OCI-LY1 (cell line): Measurements from ENCODE around the gene GUCA1A.
"Not testable (repeated sequence)": the region's sequence is repeated elsewhere in the genome, so short reads cannot be mapped to it uniquely, and the experiment has no call there.

ENCODE experiments used
- CTCF ChIP-seq: fragments of 200-600 bp; sonication (generic), shearing (Covaris generic); IDR thresholded peaks from 2 replicates; pipeline ENCODE4 v1.5.1; 2017; ENCODE audit warnings: mild to moderate bottlenecking, antibody characterized with exemption, low read length, moderate library complexity, mixed read lengths
- EZH2 ChIP-seq: fragments of 200-600 bp; sonication (generic), shearing (Covaris generic); IDR thresholded peaks from 2 replicates; pipeline ENCODE4 v1.8.0; 2017; ENCODE audit warnings: borderline replicate concordance, mixed run types, mild to moderate bottlenecking, antibody characterized with exemption, low read length, moderate library complexity, mixed read lengths

DNA sequence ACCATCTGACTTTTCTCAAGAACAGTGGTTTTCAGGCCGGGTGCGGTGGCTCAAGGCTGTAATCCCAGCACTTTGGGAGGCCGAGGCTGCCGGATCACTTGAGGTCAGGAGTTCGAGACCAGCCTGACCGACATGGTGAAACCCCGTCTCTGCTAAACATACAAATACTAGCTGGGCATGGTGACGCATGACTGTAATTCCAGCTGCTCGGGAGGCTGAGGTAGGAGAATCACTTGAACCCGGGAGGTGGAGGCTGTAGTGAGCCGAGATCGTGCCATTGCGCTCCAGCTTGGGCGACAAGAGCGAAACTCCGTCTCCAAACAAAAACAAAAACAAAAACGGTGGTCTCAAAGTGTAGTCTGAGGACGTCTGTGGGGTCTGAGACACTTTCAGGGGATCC, 43.3 kb downstream of the GUCA1A start:
- not testable (repeated sequence) for TF ChIP-seq CTCF, EZH2
